GM13976 (cell line): ENCODE results near the gene PHGDH.
A peak's percentile ranks its signal among the peaks of the same experiment; 100 is the strongest.

Experiments used
- DNase-seq: peaks from one replicate; pipeline ENCODE4 v3.0.0; 2012; ENCODE audit warnings: low spot score
- CTCF ChIP-seq: IDR thresholded peaks from 2 replicates; pipeline ENCODE4 v1.5.1; 2012; ENCODE audit warnings: borderline replicate concordance, mild to moderate bottlenecking; ENCODE audit not compliant: insufficient read depth; ENCODE audit errors: extremely low read depth, missing control alignments, control extremely low read depth
- in situ Hi-C: fragments of 300-500 bp; cut with MboI; formaldehyde crosslinking; loops from one replicate; pipeline ENCODE4 v1.12.0; 2022; ENCODE audit warnings: low sequenced_read_pairs, mixed read lengths, inconsistent platforms; ENCODE audit not compliant: unreplicated experiment

PHGDH gene

GRCh38 chr1:119711804-119712341, at the start of gene PHGDH:
PHGDH (plus strand) TSS chr1:119711934; CDS start chr1:119712023, 89 bp downstream.
- TF ChIP-seq CTCF = no peak
- DNase-seq = peak; percentile 80
- in situ Hi-C loops = no loop called here

DNA sequence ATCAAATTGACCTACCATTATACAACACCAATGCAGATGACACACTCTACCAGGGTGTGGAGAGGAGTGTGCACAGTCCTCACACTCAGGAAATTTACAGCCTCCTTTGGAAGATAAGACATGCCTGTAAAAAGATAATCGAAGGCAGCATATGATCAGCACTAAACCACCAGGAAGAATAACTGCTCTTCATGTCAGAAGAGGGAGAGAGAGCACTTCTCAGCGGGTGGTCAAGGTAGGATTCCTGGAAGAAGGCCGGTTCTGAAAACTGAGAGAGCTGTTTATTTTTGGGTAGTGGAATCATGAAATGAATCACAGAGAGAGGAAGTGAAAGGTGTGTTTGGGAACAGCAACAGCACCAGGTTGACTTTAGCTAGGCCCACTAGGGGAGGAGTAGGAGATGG, 49.7 kb upstream of the PHGDH start:
- DNase-seq = no peak
- TF ChIP-seq CTCF = no peak
- in situ Hi-C loops = loop anchor here (5.0 kb wide), 1 partner anchor 45 kb away; no protein-coding TSS in a partner anchor

GRCh38 chr1:119664067-119664466, 47.7 kb upstream of the PHGDH start:
- DNase-seq = no peak
- no peak for TF ChIP-seq CTCF
- in situ Hi-C loops = loop anchor here (5.0 kb wide), 1 partner anchor 47 kb away; no protein-coding TSS in a partner anchor

GRCh38 chr1:119667173-119667572, 44.6 kb upstream of the PHGDH start:
- TF ChIP-seq CTCF = no peak
- in situ Hi-C loops = no loop called here
- DNase-seq = no peak

- no peak for DNase-seq
- in situ Hi-C loops = no loop called here
- TF ChIP-seq CTCF = no peak
Observed at GRCh38 chr1:119670898-119671297, 40.8 kb upstream of the PHGDH start.

GRCh38 chr1:119673171-119673940, 38.4 kb upstream of the PHGDH start:
- in situ Hi-C loops = no loop called here
- TF ChIP-seq CTCF = no peak
- no peak for DNase-seq
